Body of pancreas (tissue), 4 donors: Measurements from ENCODE around the gene WWOX.

Source experiments
- POLR2A ChIP-seq, 3 donors: fragments of 450-650 bp; IDR thresholded peaks; one replicate each; pipeline ENCODE4 v1.6.1; 2016; ENCODE audit warnings: antibody characterized with exemption in 3 of 3, mild to moderate bottlenecking in 2 of 3
- TF ChIP-seq, protein P1 (sequence below), 7 experiments: fragments of 450-650 bp in 4 of 7; fragments of 200-600 bp in 3 of 7; sonication (generic) in 3 of 7; IDR thresholded peaks; one replicate each; pipeline ENCODE4 v1.5.1; 2016 to 2019; ENCODE audit warnings: antibody characterized with exemption in 7 of 7

DNA sequence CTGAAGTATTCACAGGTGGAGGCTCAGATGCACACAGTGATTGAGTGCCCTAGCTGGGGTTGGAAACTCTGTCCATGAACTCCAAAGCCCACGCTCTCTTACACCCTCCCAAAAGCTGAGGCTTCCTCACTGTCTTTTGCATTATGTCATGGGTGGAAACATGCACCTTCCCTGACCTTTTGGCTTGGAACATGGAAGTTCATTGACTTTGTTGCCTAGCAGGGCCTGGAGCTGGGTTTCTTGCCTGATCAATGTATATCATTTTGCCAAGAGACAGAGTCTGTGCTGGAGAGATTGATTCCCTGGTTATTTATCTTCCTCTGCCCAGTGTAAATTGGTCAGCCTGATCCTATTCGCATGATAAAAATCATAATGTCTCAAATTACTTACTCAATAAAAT, 942.7 kb downstream of the WWOX start:
- TF ChIP-seq POLR2A (IDR thresholded peaks at IDR 0.05): no peak
- TF ChIP-seq, protein P1, sequence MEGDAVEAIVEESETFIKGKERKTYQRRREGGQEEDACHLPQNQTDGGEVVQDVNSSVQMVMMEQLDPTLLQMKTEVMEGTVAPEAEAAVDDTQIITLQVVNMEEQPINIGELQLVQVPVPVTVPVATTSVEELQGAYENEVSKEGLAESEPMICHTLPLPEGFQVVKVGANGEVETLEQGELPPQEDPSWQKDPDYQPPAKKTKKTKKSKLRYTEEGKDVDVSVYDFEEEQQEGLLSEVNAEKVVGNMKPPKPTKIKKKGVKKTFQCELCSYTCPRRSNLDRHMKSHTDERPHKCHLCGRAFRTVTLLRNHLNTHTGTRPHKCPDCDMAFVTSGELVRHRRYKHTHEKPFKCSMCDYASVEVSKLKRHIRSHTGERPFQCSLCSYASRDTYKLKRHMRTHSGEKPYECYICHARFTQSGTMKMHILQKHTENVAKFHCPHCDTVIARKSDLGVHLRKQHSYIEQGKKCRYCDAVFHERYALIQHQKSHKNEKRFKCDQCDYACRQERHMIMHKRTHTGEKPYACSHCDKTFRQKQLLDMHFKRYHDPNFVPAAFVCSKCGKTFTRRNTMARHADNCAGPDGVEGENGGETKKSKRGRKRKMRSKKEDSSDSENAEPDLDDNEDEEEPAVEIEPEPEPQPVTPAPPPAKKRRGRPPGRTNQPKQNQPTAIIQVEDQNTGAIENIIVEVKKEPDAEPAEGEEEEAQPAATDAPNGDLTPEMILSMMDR (IDR thresholded peaks at IDR 0.05): no peak
